Lower leg skin (tissue), 3 donors: ENCODE results near the gene RCCD1.

Experiments
- POLR2A ChIP-seq, 2 donors: fragments of 450-650 bp; IDR thresholded peaks; one replicate each; pipeline ENCODE4 v1.6.1; 2016 to 2017; ENCODE audit warnings: antibody characterized with exemption in 2 of 2, mild to moderate bottlenecking in 1 of 2, moderate library complexity in 1 of 2
- TF ChIP-seq, protein P1 (sequence below), 3 donors: fragments of 450-650 bp; IDR thresholded peaks; one replicate each; pipeline ENCODE4 v1.5.1; 2016; ENCODE audit warnings: antibody characterized with exemption in 3 of 3, mild to moderate bottlenecking in 3 of 3, moderate library complexity in 2 of 3

DNA sequence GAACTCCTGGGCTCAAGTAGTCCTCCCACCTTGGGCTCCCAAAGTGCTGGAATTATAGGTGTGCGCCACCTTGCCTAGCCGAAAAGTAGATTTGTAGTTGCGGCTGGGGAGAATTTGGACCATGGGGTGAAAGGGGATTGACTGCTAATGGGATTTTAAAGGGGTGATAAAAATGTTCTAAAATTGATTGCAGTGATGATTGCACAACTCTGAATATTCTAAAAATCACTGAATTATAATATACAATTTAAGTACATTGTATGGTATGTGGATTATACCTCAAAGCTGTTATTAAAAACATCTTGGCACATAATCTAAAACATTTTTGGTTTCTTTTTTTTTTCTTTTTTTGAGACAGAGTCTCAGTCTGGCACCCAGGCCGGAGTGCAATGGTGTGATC is 35.8 kb downstream of the RCCD1 start:
- TF ChIP-seq, protein P1, sequence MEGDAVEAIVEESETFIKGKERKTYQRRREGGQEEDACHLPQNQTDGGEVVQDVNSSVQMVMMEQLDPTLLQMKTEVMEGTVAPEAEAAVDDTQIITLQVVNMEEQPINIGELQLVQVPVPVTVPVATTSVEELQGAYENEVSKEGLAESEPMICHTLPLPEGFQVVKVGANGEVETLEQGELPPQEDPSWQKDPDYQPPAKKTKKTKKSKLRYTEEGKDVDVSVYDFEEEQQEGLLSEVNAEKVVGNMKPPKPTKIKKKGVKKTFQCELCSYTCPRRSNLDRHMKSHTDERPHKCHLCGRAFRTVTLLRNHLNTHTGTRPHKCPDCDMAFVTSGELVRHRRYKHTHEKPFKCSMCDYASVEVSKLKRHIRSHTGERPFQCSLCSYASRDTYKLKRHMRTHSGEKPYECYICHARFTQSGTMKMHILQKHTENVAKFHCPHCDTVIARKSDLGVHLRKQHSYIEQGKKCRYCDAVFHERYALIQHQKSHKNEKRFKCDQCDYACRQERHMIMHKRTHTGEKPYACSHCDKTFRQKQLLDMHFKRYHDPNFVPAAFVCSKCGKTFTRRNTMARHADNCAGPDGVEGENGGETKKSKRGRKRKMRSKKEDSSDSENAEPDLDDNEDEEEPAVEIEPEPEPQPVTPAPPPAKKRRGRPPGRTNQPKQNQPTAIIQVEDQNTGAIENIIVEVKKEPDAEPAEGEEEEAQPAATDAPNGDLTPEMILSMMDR (IDR thresholded peaks at IDR 0.05) = no peak
- no peak for TF ChIP-seq POLR2A (IDR thresholded peaks at IDR 0.05)
